GM19438 (cell line): Measurements from ENCODE around the gene GCLC.

Source experiments
- ATAC-seq: cut with Tn5 transposase; IDR thresholded peaks from one replicate; pipeline ENCODE4 v1.9.1; 2021; ENCODE audit warnings: low read depth; ENCODE audit not compliant: unreplicated experiment

GCLC gene

DNA sequence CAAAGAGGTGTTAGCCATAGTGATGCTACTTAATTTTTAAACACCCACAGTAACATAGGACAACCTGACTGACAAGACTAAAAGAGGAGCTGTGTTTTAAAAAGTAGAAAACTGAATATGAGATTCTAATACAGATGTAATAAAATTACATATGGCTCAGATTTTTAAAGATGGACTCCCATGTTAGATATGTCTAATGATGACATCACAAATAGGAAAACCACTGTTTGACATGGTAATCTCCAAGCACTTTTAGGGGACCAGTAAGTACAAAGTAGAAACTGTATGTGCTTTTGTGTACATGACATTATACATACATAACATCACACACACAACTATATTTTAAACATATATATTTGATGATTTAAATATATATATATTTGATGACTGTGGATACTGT is 16.8 kb downstream of the GCLC start:
- ATAC-seq, result no peak

DNA sequence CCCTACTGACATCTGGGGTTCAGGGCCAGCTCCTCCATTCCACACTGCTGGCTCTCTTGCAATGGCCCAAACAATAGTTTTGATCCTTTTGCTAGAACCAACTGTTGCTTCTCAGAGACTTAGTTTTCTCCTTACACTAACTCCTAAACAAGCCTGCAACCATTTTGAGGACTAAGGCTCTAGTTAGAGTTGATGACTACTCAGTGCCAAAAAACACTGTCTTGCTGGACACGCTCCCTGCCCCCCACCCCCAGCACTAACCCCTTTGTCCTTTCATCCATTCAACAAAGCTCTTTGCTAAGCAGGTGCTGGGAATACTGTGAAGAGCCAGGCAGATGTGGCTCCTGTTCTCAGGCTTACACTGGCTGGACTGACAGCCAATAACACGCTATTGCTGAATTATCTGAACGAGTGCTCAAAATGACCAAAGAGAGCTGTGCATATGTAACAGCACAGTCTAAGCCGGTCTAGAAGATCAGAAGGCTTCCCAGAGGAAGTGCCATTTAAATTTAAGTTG is 17.6 kb downstream of the GCLC start:
- ATAC-seq, result no peak

DNA sequence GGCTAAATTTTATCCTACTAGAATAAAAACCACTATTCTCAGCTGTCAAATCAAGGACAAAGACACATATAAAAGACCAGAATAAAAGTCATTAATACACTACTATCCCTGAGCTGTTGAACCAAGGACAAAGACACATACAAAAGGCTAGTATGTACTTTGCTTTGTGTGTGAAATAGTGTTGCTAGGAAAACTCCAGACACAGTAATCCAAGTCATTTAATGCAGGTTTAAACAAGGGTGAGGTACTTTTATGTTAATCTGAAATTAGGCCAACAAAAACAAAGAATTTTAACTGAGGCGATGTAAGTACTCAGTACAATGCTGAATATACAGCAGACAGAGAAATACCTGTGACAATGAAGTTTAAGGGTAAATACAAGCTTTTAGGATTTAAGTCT is 18.9 kb downstream of the GCLC start:
- ATAC-seq, result no peak

DNA sequence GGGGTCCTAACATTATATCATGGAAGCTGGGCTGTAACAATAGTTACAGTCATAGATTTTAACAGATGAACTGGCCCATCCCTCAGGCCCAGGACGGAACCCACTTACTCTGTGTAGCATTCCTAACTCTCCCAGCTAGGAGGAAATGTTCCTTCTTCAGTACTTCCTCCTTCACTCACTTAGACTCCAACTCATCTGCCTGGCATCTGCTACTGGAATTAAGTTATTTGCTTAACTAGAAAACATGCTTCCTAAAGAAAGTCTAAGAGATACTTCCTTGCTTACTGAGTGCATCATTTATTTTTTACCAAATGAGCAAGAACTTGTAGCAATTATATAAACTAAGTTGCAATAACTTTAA is 20.5 kb downstream of the GCLC start:
- ATAC-seq, result no peak

DNA sequence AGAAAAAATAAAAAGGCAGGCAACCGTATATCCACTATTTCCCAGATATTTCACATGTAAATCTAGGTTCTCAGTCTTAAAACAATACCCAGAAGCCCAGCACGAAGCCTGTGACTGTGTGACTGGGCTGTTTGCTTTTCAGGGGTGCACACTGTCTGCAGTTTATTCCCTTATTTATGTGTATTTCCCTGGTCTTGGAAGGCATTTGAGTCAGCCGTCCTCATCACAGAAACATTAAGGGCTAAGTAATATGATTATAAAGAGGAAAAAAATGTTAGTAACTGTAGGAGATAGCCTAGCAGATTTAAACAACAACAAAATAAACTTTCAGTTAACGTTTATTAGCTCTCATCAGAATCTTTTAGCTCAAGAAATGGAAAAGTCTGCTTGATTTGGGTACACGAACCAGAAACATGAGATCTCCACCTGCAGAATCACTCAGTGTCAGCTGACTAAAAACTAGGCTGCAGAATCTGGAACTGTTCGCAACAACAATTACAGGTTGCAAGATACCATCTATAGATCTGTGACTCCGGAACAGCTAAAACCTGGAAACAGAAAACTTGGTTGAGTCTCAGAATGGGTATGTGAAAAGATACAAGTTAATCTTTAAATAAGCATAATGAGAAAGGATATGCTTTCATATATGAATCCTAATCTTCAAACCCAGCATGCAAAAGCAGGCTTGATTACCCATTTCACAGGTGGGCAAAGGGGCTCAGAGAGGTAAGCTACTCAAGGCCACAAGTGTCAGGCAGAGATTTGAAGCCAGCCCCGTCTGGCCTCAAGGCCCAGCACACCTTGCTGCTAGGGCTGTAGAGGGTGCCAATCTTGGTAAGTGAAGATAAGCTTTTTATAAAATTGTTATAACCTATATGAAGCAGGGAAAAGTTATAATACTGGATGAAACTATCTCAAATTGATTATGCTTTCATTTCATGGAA is 21.1 kb downstream of the GCLC start:
- ATAC-seq, result no peak

DNA sequence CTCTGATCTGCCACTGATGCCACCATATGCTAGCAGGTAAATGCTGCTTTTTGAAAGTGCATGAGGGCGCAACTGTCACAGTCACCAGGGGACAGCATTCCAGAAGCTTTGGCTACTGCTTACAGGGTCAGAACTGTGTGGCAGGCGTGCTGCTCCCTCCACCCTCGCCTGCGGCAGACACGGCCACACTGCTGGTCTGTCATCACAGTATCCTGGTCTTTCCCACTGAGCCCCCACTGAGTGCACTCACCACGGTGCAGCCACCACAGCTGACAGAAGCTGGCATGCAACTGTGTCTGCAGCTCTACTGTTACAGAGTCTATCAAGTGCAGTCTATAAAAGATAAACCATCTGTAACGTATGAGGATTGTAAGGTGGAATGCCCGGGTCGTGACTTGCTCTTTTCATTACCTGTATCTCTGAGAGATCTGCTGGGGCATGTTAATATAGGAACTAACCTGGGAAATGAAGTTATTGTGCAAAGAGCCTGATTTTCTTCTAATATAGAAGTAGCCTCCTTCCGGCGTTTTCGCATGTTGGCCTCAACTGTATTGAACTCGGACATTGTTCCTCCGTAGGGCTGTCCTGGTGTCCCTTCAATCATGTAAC is 24.5 kb downstream of the GCLC start:
- ATAC-seq, result no peak

DNA sequence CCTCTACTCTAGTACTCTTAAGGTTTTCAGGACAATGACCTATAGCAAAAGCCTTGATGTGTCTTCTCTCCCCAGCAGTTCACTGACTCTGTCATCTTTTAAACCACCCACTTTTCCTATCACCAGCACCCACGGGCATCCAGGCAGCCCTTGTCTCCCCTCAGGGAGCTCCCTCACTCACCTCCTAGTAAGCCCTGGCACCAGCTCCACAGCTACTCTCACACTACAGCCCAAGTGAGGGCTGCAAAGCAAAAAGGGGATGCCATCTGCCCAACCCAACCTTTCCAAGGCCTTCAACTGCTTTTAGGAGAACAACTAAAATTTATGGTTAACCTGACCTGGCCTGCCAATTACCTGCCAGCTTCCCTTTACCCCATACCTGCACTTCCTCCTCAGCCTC is 26.0 kb downstream of the GCLC start:
- ATAC-seq, result no peak

DNA sequence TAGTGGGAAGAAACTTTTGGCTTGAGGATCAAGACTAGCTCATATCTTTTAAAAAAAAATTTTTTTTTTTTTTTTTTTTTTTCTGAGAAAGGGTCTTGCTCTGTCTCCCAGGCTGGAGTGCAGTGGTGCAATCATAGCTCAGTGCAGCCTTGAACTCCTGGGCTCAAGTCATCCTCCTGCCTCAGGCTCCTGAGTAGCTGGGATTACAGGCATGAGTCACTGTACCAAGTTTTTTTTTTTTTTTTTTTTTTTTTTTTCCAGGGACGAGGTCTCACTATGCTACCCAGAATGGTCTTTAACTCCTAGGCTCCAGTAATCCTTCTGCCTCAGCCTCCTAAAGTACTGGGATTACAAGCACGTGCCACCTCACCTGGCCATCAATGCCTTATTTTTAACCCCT is 27.9 kb downstream of the GCLC start:
- no peak for ATAC-seq

DNA sequence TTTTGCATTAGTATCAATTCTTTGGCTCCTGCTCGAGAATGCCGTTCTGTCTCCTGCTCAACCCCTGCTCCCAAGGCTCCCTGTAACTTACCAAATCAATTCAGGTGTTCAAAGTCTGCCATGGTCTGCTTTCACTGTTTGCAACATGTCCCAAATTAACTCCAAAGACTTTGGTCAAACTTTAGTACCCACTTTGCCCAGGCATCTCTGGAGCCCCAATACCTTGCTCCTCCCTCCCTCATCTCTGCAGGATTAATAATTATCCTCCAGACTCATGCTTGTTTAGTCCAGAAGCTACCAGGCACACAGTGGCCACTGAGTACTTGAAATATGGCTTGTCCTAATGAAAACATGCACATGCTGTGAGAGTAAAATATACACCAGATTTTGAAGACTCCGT is 30.2 kb downstream of the GCLC start:
- ATAC-seq, result no peak

DNA sequence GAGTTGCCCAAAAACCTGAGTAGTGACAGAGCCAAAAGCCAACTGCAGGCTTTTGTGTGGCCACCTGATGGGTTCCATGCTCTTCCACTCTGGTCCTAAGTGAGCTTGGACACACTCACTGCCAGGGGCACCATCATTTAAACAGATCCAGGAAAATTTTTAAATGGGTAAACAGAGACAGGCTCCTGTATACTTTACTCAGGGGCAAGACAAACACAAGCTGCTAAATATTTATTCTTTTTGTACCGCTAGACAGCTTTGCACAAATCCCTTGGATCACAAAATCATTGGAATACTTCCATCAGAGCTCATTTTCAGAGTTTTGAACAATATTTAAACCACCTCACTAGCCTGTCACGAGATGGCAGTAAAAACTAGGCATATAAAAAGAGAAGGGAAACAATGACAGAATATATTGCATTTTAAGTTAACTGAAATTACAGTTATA is 31.4 kb downstream of the GCLC start:
- ATAC-seq, result no peak

DNA sequence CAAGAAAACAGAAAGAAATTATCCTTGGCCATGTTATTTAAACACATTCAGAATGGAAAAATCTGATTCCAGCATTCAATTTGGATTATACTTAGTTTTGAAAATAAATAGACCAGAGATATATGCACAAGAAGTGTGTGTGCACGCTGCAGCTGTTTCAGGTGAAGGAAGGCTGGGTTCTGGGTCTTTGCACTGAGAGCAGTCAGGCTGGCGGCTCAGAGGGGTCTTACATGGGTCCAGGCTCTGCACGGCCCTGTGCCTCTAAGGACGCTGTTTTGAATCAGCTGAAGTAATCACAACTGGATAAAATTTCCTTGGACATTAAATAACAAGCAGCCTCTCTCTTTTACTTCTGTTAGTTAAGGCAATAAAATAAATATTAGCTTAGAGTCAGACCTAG is 31.8 kb downstream of the GCLC start:
- ATAC-seq, result no peak

DNA sequence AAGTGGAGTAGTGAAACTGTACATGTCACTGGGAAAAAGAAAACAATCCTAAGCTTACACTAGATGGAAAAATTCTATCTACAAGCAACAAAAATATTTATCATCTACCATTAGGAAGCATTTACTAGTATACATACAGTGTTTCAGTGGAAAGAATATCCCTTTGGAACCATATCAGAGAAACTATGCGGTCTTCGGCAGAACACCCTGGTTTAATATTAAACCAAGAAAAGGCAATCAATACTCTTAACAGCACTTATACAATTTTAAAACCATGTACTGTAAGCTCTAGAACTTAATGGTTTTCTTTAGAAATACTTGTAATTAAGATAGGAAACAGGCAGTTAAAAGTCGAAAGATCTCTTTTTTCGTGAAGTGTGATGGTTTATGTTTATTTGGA is 32.3 kb downstream of the GCLC start:
- ATAC-seq, result no peak

DNA sequence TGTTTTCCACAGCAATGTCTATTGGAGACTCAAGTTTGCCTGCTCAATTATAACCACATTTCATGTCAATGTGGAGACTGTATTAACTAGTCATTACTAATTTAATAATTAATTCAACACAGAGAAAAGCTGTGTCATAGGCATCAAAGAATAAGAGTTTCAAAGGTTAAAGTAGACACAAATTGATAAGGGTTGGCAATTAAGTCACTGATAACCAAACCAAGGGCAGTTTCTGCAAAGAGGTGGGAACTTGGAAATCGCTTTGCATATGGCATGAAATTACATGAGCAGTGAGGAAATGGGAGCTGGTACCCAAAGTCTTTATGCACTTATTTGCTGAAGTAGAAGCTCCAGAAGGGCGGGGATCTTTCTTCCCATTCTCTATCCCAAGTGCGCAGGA is 34.2 kb downstream of the GCLC start:
- no peak for ATAC-seq

DNA sequence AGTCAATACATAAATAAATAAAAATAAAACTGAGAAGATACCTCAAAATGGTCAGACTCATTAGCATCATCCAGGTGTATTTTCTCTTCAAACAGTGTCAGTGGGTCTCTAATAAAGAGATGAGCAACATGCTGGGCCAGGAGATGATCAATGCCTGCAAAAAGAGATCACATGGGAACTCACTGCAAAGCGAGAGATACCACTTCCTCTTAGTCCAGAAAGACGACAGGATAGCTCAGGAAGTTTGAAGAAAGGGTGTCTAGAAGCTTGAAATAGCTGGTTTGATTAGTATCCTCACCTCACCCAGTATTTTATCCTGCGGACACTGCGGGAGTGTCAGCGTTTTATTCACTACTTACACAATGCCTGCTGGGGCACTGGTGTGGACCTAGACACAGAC is 38.0 kb downstream of the GCLC start:
- ATAC-seq, result no peak

DNA sequence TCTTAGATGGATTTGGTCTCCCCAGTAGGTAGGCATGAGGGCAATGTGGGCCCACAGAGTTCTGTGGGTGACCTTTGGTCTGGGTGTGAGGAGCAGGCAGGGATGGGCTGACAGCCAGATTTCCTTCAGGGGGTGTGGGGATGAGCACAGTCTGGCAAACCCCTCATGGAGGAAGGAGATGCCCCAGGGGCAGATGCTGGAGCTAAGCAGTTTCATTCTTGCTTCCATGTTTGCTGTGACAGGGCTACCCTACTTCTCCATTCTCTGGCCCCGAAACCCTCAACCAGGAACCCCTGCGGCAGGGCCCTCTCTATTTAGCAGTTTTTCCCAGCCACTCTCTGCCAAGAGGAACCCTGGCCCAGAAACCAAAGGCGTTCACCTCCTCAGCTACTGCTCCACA is 40.4 kb downstream of the GCLC start:
- no peak for ATAC-seq

DNA sequence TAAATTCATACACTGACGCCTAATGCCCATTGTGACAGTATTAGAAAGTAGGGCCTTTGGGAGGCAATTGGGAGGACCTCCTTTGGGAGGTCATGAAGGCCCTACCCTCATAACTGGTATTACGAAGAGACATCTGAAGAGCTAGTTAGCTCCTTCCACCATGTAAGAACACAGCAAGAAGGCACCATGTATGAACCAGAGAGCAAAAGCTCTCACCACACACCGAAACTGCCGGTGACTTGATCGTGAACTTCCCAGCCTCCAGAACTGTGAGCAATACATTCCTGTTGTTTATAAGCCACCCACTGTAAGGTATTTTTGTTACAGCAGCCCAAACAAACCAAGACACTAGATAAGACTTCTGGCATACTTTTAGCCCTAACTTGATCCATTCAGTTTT is 41.8 kb downstream of the GCLC start:
- ATAC-seq, result no peak

DNA sequence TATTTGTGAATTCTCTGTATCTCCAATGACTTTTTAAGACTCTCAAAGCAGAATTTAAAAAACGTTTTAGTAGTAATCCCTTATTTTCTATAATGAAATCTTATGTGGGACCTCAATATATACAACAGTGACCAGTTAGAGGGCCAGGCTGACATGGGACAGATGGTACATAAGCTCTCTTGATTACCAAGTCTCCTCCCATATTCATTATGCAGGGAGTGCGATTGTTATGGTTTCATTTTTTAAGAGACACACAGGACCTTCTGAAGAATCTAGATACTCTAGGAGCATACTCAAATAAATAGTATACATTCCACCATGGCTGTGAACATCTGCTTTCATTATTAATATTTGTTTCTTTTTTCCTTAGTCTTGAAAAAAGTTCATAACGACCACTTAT is 43.5 kb downstream of the GCLC start:
- no peak for ATAC-seq

DNA sequence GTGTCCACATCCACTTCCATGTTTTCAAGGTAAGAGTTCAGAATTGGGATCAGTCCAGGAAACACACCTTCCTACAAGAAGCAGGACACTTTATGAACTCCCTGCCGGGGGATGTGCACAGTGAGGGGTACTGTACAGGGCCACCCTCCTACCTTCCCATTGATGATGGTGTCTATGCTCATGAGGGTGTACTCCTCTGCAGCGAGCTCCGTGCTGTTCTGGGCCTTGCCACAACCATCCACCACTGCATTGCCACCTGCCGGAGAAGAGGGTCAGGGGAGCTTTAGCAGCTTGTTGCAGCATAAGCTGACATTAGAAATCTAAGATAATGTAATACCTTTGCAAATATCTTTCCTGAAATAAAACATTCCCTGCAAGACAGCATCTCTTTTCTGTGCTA is 44.8 kb downstream of the GCLC start:
- no peak for ATAC-seq

DNA sequence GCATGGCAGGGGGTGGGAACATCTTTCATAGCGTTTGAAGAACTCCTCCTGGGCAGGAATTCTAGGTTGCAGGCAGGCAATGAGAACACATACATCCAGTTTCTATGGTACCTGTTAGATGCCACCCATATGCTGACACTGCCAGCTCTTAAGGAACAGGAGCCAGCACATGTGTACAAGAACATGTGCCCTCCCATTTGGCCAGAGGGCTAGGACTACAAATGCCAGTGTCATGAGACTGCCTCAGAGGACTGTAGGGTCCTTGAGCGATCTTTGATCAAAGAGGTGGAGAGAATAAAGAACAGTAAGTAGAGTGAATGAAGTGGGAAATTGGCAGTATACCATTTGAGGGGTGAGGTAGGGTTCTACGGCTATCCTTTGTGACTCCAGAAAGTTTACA is 45.8 kb downstream of the GCLC start:
- no peak for ATAC-seq

DNA sequence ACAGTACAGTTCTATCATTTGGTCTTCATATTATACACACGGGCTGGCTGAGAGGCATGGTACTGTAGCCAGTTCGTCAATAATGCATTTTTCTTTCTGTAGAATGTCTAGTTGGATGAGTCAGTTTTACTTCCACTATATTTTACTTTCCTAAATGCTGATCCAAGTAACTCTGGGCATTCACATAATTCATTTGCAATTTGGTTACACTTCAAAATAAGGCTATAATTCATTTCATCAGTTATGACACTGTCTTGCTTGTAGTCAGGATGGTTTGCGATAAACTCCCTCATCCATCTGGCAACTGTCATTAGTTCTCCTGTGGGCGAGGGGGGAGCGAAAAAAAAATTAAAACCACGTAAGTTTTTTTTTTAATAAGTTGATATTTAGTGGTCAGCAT is 46.3 kb downstream of the GCLC start:
- ATAC-seq, result no peak

DNA sequence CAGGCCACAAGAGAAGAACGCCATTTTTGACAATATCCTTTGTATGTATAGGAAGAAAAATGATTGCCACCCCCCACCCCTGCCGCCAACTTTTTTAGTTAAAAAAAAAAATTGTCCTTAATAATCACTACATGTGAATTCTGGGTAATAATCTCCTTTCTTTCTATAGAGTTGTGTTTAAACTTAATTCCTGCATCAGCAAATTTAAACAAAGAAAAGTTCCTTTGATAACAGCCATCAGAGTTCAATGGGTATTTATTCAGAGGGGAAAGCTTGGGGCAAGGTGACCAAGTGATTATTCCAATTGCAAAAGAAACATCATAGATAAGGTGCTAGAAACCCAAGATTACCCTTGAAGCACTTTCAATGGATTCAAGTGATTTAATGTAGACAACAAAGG is 47.0 kb downstream of the GCLC start:
- no peak for ATAC-seq

DNA sequence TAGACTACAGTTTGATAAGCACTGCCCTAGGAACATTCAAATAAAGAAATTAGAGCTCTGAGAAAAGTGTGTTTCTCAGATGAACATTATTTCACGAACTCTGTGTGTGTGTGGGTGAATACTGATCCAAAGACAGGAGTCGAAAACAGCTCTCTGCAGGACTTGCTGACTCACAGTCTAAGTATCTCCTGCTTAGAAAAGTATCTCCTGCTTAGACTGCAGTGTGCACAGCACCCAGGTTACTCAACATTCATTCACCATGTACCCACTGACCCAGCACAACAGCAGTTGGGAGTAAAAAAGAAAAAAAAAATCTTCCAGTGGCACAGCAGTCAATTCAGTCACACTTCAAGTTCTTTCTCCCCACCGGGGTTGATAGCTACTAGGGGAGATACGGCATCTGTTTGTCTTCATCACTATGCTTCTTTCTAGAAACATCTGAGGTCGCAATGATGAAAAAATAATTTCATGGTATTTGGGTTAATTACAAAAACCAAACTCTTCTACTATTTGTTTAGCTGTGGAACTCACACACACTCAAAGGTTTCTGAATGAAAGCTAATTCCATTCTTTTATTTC is 48.0 kb downstream of the GCLC start:
- ATAC-seq, result no peak
